Activated effector memory CD4-positive, alpha-beta T cell treated with Interleukin-2 at 50 U/mL for 16 hours (primary cell): ENCODE data around the gene KRT25.
"Not testable (repeated sequence)": the region's sequence is repeated elsewhere in the genome, so short reads cannot be mapped to it uniquely, and the experiment has no call there.

Experiments used
- DNase-seq: peaks from one replicate; pipeline ENCODE4 v3.0.0-alpha.2; 2020

KRT25 gene

DNA sequence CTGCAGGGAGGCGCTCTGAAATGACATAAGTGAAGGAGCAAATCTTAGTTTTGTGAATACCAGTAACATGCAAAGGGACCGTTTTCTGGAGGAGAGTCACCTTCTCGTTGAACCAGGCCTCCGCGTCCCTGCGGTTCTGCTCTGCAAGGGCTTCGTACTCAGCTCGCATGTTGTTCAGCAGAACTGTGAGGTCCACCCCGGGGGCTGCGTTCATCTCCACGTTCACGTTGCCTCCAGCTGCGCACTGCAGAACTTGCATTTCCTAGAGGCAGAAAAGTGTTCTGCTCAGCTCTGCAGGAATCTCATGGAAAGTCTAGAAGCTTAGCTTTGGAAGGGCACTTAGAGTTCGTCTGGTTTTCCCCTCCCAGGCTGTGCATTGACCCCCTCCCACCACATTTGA lies 4.1 kb downstream of the KRT25 start:
- no peak for DNase-seq

GRCh38 chr17:40750391-40750790 lies 4.7 kb downstream of the KRT25 start:
- DNase-seq = no peak

DNA sequence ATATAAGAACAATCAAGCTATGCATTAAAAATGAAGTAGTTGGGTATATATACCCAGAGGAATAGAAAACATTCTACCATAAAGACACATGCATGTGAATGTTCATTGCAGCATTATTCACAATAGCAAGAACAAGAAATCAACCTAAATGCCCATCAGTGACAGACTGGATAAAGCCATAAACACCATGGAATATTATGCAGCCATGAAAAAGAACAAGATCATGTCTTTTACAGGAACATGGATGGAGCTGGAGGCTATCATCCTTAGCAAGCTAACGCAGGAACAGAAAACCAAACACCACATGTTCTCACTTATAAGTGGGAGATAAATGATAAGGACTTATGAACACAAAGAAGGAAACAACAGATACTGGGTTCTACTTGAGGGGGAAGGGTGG lies 6.5 kb downstream of the KRT25 start:
- not testable (repeated sequence) for DNase-seq

DNA sequence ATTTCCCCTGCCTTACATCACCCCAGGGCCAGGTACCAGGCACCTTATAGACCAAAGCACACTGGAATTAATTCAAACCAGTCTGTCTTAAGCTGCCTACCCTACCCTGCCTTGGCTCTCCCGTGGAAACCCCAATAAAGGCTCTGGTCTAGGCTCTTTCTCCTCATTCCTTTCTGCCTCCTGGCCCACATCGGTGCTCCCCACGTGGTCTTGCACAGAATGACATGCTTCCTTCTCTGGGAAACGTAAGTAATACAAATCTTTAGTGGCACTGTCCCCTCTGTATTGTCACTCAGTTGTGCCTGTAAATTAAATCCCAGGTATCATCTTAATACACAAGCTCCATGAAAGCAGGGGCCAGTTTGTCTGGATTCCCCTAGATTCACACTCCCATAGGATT lies 16.6 kb downstream of the KRT25 start:
- DNase-seq = no peak

GRCh38 chr17:40735016-40735415 lies 20.1 kb downstream of the KRT25 start:
- no peak for DNase-seq

GRCh38 chr17:40734018-40734417 lies 21.1 kb downstream of the KRT25 start:
- no peak for DNase-seq

DNA sequence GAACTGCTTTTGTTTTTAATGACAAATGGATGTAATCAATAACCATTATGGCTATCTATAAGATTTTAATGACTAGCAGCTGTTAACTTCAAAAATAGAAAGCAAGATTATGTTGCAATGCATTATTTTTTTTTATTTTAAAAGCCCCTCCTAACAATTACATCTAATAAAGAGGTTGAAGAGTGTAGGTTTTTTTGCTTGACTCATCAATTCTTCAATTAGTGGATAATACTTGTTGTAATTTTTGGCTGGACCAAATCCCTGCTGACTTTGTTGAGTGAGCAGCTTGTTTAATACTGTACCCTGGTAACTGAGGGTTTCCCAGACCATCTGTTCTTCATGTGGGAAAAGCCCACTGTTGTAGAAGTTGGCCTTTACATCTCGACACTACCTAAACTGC lies 24.2 kb downstream of the KRT25 start:
- DNase-seq = no peak

- DNase-seq = no peak
Observed at GRCh38 chr17:40727447-40728231, 27.5 kb downstream of the KRT25 start.

DNA sequence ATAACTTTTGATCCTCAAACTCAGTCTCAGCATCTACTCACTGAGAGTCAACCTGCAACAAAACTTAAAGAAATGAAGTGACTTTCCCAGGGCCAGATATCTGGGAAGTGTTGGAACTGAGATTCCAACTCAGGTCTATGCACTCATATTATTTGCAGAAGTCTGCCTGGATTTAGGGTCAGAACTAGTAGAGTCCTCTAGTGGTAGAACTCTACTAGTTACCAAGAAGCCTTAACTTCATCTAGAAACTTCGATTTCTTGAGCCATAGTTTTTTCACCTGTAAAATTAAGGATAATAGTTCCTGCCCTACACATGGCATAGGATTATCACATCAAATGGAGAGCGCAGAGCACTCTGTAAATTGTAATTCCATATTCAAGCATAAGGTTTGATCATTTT lies 28.2 kb downstream of the KRT25 start:
- no peak for DNase-seq

GRCh38 chr17:40724656-40725055 lies 30.5 kb downstream of the KRT25 start:
- no peak for DNase-seq

- no peak for DNase-seq
Observed at GRCh38 chr17:40722241-40722640, 32.9 kb downstream of the KRT25 start.

- DNase-seq = no peak
Observed at GRCh38 chr17:40720899-40721298, 34.2 kb downstream of the KRT25 start.

DNA sequence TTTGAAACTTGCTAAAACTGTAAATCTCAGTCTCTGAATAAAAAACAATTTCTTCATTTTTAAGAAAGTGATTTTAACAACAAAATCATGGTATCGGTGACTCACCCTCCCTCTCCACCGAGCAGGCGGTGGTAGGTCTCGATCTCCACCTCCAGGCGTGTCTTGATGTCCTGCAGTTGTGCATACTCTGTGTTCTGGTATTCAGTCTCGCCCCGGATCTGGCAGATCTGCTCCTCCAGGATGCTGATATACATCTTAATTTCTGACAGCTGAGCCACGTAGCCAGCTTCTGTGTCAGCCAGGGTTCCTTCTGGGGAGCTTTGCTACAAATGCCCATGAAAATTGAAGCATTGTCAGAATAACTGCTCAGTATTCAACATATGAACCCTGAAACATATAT lies 36.2 kb downstream of the KRT25 start:
- DNase-seq = no peak

DNA sequence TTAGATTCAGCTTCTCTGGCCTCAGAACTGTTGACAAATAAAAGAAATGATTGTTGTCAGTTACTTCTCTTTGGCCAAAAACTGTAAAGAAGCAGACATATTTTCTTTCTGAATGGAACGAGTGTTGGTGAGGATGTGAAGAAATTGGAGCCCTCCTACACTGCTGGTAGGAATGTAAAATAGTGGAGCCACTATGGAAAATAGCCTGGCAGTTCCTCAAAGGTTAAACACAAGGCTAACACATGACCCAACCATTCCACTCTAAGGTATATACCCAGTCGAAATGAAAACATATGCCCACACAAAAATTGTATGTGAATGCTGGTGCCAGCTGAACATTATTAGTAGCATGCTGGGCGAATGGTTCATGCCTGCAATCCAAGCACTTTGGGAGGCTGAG lies 37.4 kb downstream of the KRT25 start:
- DNase-seq = no peak

DNA sequence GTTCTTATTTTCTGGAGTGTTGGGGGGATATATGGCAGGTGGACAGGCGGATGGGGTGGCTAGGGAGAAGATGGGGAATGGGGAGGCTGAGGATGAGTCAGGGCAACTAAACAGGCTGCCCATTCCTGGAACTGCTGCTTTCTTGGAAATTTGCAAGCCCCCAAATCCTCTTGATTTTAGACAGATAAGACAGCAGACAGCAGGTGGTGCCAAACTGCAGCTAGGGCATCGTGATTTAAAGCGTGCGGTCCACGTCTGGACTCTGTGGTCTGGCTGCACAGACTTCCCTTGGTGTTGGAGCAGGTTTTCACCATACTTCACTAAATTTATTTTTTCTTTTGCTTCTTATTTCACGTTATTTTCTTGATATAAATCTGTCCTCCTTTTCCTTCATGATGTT lies 40.7 kb downstream of the KRT25 start:
- DNase-seq = no peak

DNA sequence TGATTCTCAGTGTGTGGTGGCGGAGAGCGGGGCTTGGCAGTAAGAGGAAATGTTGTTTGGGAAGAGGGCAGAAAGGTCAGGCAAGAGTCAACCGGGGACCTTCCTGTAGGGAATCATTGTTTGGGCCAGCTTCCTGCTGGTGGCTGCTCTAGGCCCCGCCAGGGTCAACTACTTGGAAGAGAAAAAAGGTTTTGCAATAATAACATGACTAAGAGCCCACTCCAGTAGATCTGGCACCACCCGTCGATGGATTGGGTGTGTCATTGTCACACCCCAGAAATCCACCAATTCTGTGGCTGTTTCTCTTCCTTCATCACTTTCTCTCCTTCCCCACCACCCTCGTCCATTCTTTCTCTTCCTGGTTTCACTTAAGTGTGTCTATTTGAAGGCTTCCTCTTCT lies 47.4 kb downstream of the KRT25 start:
- DNase-seq = no peak

DNA sequence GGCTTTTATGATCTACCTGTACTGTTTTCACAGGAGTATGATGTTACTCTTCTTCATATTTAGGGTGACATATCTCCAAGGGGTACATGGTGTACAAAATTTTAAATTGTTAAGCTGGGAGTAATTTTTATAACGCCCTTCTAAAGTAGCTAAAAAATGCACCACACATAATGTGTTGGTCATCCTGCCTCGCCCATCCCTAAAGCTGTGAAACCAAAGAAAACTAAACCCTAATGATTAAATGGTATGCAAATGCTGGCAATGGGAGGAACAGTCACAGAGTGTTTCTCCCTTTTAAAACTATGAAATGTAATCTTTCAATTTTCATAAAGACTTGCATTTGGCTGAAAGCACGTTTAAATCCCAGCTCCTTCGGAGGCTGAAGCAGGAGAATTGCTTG lies 49.5 kb downstream of the KRT25 start:
- DNase-seq = no peak

- no peak for DNase-seq
Observed at GRCh38 chr17:40703652-40704051, 51.5 kb downstream of the KRT25 start, which contains the start of gene KRT24. KRT24 (minus strand) TSS chr17:40703752; CDS start chr17:40703693, 59 bp downstream.

GRCh38 chr17:40702271-40702670 lies 52.9 kb downstream of the KRT25 start:
- no peak for DNase-seq

DNA sequence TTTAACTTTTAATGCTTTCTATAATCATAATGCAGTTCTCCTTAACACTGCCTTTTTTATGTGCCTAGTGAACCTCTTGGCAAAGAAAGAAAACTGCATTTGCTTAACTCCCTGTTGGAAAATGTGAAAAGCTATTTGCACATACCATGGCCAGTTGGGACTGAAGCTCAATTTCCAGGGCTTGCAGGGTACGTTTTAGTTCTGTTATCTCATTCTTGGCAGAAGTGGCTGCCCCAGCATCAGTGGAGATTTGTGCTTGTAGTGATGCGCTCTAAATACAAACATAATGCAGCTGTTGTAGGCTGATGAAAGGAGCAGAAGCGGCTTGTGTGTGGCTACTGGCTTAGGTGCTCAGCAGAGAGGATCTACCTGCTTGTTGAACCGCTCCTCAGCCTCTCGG lies 55.3 kb downstream of the KRT25 start:
- DNase-seq = no peak

DNA sequence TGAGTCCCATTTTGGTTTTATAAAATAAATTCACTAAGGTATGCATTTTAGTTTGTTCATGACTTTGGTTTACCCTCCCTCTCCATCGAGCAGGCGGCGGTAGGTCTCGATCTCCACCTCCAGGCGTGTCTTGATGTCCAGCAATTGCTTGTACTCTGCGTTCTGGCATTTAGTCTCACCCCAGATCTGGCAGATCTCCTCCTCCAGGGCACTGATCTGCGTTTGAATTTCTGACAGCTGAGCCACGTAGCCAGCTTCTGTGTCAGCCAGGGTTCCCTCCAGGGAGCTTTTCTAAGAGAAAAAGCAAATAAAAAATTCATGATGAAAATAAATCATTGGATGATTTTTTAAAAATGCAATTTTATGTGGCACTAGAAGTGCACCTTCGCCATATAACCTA lies 55.8 kb downstream of the KRT25 start:
- no peak for DNase-seq
